ENCODE data around the gene USP54.

DNA sequence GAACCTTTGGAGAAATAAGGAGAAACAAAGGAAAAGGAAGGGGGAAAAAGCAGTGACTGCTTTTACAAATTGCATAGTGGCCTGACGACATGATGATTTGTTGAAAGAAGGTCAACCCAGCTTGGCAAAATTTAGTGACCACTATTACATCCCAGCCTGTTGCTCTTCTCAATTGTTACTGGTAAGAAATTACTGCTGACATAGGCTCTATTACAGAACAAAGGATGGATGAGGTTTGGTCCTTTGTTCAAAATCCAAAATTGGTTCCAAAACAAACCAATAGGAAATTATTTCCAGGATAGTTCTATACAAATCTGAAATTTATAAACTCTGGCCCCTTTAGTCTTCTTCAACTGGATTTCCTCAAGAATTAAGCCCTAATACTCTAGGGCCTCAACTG lies 39.6 kb downstream of the USP54 start:
- TF ChIP-seq, protein P1, sequence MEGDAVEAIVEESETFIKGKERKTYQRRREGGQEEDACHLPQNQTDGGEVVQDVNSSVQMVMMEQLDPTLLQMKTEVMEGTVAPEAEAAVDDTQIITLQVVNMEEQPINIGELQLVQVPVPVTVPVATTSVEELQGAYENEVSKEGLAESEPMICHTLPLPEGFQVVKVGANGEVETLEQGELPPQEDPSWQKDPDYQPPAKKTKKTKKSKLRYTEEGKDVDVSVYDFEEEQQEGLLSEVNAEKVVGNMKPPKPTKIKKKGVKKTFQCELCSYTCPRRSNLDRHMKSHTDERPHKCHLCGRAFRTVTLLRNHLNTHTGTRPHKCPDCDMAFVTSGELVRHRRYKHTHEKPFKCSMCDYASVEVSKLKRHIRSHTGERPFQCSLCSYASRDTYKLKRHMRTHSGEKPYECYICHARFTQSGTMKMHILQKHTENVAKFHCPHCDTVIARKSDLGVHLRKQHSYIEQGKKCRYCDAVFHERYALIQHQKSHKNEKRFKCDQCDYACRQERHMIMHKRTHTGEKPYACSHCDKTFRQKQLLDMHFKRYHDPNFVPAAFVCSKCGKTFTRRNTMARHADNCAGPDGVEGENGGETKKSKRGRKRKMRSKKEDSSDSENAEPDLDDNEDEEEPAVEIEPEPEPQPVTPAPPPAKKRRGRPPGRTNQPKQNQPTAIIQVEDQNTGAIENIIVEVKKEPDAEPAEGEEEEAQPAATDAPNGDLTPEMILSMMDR (IDR thresholded peaks at IDR 0.05): no peak
- no peak for TF ChIP-seq POLR2A (IDR thresholded peaks at IDR 0.05)

All from breast epithelium (tissue), 3 donors.